Fibroblast of villous mesenchyme (primary cell): ENCODE data around the gene LGALS3BP. TPM values are rescaled to one million over a fixed set of nuclear protein-coding genes. Genes with fewer than 3 reads are reported as not detected.

Source experiments
- DNase-seq: peaks from one replicate; pipeline ENCODE4 v3.0.0-alpha.2; 2010; ENCODE audit warnings: low read depth
- H3K4me3 ChIP-seq: 2 replicates; pipeline ENCODE4 v1.5.1; 2011; ENCODE audit warnings: low read depth, mild to moderate bottlenecking, low read length
- CTCF ChIP-seq: IDR thresholded peaks from 2 replicates; pipeline ENCODE4 v1.5.1; 2012; ENCODE audit warnings: low read depth, mild to moderate bottlenecking, low read length; ENCODE audit not compliant: insufficient read depth
- total RNA-seq: library from RNA; depleted of rRNA; stranded (reverse); fragments of >200 nt; gene quantifications from 2 replicates; pipeline ENCODE4 v1.2.3, GENCODE V29; 2012

LGALS3BP gene
- total RNA-seq, 1 donor = 297 TPM

GRCh38 chr17:79006794-79007503 is 27.2 kb upstream of the LGALS3BP start:
- no peak for TF ChIP-seq CTCF
- no peak overlapping the region for H3K4me3 ChIP-seq
- DNase-seq = no peak

GRCh38 chr17:79006046-79006445 is 26.3 kb upstream of the LGALS3BP start:
- no peak for TF ChIP-seq CTCF
- DNase-seq = no peak
- no peak overlapping the region for H3K4me3 ChIP-seq

GRCh38 chr17:79005063-79005861 is 25.5 kb upstream of the LGALS3BP start:
- H3K4me3 ChIP-seq = no peak overlapping the region
- TF ChIP-seq CTCF = no peak
- DNase-seq = no peak

GRCh38 chr17:79003661-79004411 is 24.1 kb upstream of the LGALS3BP start:
- no peak for DNase-seq
- TF ChIP-seq CTCF = no peak
- no peak overlapping the region for H3K4me3 ChIP-seq

GRCh38 chr17:79002796-79003593 is 23.3 kb upstream of the LGALS3BP start:
- no peak for DNase-seq
- H3K4me3 ChIP-seq = no peak overlapping the region
- no peak for TF ChIP-seq CTCF

GRCh38 chr17:79002291-79002690 is 22.6 kb upstream of the LGALS3BP start:
- DNase-seq = no peak
- H3K4me3 ChIP-seq = no peak overlapping the region
- no peak for TF ChIP-seq CTCF
